GM10266 (cell line): ENCODE data around the gene UNKL.

Source experiments
- DNase-seq: peaks from one replicate; pipeline ENCODE4 v3.0.0; 2012; ENCODE audit errors: extremely low spot score
- CTCF ChIP-seq: IDR thresholded peaks from 2 replicates; pipeline ENCODE4 v1.5.1; 2012; ENCODE audit warnings: mild to moderate bottlenecking, low read depth; ENCODE audit not compliant: control insufficient read depth, insufficient read depth; ENCODE audit errors: missing control alignments

Gene UNKL

GRCh38 chr16:1450218-1450617 is 35.7 kb upstream of the UNKL start:
- TF ChIP-seq CTCF, result peak; percentile 6
- DNase-seq, result no peak

- TF ChIP-seq CTCF, result no peak
- no peak for DNase-seq
Measured at GRCh38 chr16:1449201-1449788, 34.8 kb upstream of the UNKL start.

- no peak for DNase-seq
- TF ChIP-seq CTCF, result no peak
Measured at GRCh38 chr16:1448536-1449116, 34.1 kb upstream of the UNKL start.

- DNase-seq, result no peak
Measured at GRCh38 chr16:1447965-1448364, 33.5 kb upstream of the UNKL start.

GRCh38 chr16:1446296-1447080 is 32.0 kb upstream of the UNKL start:
- DNase-seq, result no peak
- no peak for TF ChIP-seq CTCF

More at GRCh38 chr16:1447965-1448364, 33.5 kb upstream of the UNKL start:
- TF ChIP-seq CTCF, result no peak

- TF ChIP-seq CTCF, result no peak
- DNase-seq, result no peak
Measured at GRCh38 chr16:1445518-1446203, 31.2 kb upstream of the UNKL start.
